ENCODE measurements around the gene PRR5L.

GRCh38 chr11:36248436-36248835 is 47.7 kb upstream of the PRR5L start:
- TF ChIP-seq CTCF (IDR thresholded peaks at IDR 0.05) (no peak), EZH2 (IDR thresholded peaks at IDR 0.05) (no peak), EZH2phosphoT487 (IDR thresholded peaks at IDR 0.05) (no peak)

All from neural progenitor cell (in vitro differentiated cells).